ENCODE data around the gene RNPEPL1. TPM values are rescaled to one million over a fixed set of nuclear protein-coding genes. Genes with fewer than 3 reads are reported as not detected.

RNPEPL1 gene
- total RNA-seq, 1 donor from 2014 or later, result 196 TPM

DNA sequence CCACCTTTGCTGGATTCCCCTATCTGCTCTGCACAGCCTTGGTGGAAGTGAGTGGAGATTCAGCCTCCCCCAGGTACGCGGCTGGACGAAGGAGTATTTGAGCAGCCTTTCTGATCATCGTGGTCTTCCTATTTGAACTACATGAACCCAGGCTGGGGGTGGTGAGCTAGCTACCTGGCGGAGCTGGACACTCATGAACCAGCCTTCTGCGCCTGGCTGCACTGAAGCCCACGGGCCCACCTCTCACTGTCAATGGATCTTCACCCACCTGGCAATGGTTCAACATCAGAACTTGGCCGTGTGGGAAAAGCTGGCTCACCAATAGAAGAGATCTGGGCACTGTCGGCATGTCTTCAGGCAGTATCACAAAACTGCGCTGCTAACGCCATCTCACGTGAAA is 45.9 kb upstream of the RNPEPL1 start:
- H3K4me1 ChIP-seq, result peaks cover 0 to 3% of the 10 kb centered on the region in 2 donors
- no peaks in the 10 kb centered on the region for H3K27me3 ChIP-seq
- TF ChIP-seq, protein P1, sequence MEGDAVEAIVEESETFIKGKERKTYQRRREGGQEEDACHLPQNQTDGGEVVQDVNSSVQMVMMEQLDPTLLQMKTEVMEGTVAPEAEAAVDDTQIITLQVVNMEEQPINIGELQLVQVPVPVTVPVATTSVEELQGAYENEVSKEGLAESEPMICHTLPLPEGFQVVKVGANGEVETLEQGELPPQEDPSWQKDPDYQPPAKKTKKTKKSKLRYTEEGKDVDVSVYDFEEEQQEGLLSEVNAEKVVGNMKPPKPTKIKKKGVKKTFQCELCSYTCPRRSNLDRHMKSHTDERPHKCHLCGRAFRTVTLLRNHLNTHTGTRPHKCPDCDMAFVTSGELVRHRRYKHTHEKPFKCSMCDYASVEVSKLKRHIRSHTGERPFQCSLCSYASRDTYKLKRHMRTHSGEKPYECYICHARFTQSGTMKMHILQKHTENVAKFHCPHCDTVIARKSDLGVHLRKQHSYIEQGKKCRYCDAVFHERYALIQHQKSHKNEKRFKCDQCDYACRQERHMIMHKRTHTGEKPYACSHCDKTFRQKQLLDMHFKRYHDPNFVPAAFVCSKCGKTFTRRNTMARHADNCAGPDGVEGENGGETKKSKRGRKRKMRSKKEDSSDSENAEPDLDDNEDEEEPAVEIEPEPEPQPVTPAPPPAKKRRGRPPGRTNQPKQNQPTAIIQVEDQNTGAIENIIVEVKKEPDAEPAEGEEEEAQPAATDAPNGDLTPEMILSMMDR (IDR thresholded peaks at IDR 0.05), result no peak
- H3K4me3 ChIP-seq, result no peak overlapping the region
- H3K36me3 ChIP-seq, result peaks cover 0 to 40% of the 10 kb centered on the region in 2 donors
- no peaks in the 10 kb centered on the region for H3K9me3 ChIP-seq
- intact Hi-C loops (cut with DNase I), result no loop called here
- H3K27ac ChIP-seq, result no peak overlapping the region
- peak in 1 of 2 donors; percentile 44 for DNase-seq (ENCODE audit: low spot score in 2 of 2)

DNA sequence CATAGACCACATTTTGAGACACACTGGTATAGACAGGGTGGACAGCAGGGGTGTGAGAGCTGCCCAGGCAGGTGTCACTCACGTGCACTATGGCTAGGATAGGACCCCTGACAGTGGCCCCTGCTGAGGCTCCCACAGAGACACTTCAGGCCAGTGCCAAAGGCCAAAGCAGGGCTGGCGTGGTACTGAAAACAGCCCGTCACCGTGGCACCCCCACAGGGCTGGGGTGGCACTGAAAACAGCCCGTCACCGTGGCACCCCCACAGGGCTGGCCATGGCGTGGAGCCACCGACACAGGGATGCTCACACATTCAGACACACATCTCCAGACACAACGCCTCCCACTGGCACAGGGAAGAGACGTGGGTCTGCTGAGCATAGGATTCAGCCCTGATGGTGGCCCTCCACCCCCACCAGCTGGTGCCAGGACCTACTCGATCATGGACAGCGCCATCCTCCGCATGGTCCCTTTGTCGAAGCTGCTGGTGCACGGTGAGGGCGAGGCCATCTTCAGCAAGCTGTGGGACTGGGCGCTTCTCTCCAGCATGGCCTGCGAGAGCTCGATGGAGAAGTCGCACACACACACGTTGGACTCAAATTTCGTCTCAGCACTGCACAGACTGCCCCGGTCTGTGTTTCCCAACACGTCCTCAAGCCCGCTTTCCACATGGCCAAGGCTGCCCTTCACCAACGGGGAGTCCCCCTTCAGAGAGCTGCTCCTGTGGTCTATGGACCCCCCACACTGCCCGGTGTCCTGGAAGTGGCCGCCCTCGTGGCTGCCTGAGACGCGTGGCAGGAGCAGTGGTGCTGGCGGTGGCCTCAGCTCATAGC is 44.6 kb upstream of the RNPEPL1 start:
- H3K27ac ChIP-seq, result no peak overlapping the region
- no peaks in the 10 kb centered on the region for H3K9me3 ChIP-seq
- H3K4me3 ChIP-seq, result no peak overlapping the region
- H3K27me3 ChIP-seq, result no peaks in the 10 kb centered on the region
- H3K4me1 ChIP-seq, result peaks cover 0 to 3% of the 10 kb centered on the region in 2 donors
- H3K36me3 ChIP-seq, result peaks cover 0 to 44% of the 10 kb centered on the region in 2 donors
- intact Hi-C loops (cut with DNase I), result no loop called here
- TF ChIP-seq, protein P1 (IDR thresholded peaks at IDR 0.05), result no peak
- DNase-seq (ENCODE audit: low spot score in 2 of 2), result peak in 1 of 2 donors; percentile 56

DNA sequence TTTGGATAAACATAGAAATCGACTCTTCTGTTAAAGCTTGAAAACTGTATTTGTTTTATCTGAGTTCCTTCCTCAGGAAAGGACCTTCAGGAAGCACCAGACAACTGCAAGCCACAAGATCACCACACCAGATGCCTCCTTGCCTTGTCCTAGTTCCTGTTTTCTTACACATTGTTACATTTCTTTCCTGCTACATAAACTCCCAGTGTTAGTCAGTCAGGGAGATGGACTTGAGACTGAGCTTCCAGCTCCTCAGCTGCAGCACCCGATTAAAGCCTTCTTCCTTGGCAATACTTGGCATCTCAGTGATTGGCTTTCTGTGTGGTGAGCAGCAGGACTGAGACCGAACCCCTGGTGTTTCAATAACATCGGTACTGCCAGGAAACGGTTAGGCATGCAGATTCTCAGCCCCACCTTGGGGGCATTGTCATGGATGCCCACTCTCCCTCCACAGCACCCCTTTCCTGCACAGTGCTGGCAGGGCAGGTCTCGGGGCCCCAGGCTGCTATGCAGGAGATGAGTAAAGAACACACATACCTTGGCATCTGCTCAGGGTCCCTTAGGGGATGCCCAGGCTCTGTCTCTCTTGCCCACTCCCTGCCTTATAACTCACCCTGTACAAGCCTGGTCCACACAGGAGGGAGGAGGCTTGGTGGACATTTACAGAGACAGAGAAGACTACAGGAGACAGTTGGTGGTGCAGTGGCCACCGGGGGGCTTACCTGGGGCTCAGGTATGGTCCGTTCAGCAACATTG is 43.1 kb upstream of the RNPEPL1 start:
- no peak overlapping the region for H3K4me3 ChIP-seq
- peaks cover 0 to under 1% of the 10 kb centered on the region in 2 donors for H3K4me1 ChIP-seq
- H3K9me3 ChIP-seq, result no peaks in the 10 kb centered on the region
- no peak overlapping the region for H3K27ac ChIP-seq
- intact Hi-C loops (cut with DNase I), result no loop called here
- H3K27me3 ChIP-seq, result no peaks in the 10 kb centered on the region
- TF ChIP-seq, protein P1 (IDR thresholded peaks at IDR 0.05), result no peak
- peak in 1 of 2 donors; percentile 50 for DNase-seq (ENCODE audit: low spot score in 2 of 2)
- H3K36me3 ChIP-seq, result peaks cover 0 to 55% of the 10 kb centered on the region in 2 donors

DNA sequence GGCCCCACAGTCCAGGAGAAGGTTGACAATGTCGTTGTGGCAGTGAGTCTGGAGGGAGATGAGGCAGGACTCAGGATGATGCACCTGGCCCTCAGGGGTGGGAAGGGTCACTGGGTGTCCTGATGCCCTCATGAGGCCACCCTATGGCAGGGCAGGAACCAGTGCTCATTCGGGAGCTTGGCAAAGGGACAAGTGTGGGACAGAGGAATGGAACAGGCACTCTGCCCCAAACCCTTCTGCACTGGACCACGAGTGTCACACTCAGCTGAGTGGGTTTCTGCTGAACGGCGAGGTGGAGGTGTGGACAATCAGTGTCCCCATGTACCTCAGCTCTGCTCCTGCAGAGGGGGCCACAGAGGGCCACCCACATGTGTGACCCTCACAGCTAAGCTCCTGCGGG is 42.5 kb upstream of the RNPEPL1 start:
- Histone ChIP-seq H3K4me3 (no peak overlapping the region), H3K27ac (no peak overlapping the region), H3K4me1 (no peaks in the 10 kb centered on the region), H3K27me3 (no peaks in the 10 kb centered on the region), H3K36me3 (peaks cover 0 to 55% of the 10 kb centered on the region in 2 donors), H3K9me3 (no peaks in the 10 kb centered on the region)
- intact Hi-C loops (cut with DNase I), result no loop called here
- peak in 1 of 2 donors; percentile 27 for DNase-seq (ENCODE audit: low spot score in 2 of 2)
- TF ChIP-seq, protein P1 (IDR thresholded peaks at IDR 0.05), result no peak

DNA sequence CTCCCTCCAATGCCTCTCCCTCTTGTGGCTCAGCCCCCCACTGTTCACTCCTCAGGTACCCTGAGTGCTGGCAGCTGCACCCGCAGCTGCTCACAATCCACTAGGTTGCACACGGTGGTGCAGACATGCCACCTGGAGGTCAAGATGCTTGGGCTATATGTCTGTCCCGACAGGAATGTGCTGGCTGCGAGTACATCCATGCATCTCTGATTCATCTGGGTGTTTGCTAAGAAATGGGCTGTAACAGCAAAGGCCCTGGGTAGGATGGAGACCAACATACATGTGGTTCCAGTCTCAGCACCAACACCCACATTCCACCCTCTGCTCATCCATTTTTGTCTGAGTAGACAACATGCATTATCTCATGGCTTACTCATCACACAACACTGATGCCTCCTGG is 41.8 kb upstream of the RNPEPL1 start:
- H3K27me3 ChIP-seq, result no peaks in the 10 kb centered on the region
- peaks cover under 1 to 7% of the 10 kb centered on the region in 2 donors for H3K9me3 ChIP-seq
- TF ChIP-seq, protein P1 (IDR thresholded peaks at IDR 0.05), result no peak
- H3K4me1 ChIP-seq, result no peaks in the 10 kb centered on the region
- H3K27ac ChIP-seq, result no peak overlapping the region
- H3K36me3 ChIP-seq, result peaks cover 0 to 55% of the 10 kb centered on the region in 2 donors
- intact Hi-C loops (cut with DNase I), result no loop called here
- DNase-seq (ENCODE audit: low spot score in 2 of 2), result peak in 1 of 2 donors; percentile 19
- no peak overlapping the region for H3K4me3 ChIP-seq

Data from ascending aorta (tissue), 2 donors.